ENCODE results near the gene ZSCAN30. TPM values are rescaled to one million over a fixed set of nuclear protein-coding genes. Genes with fewer than 3 reads are reported as not detected.

ZSCAN30 gene
- total and polyA plus RNA-seq, 2 of the 13 experiments (the other 11 are each of a cell fraction or from before 2014, with no cell fraction given): 7.4 to 7.7 TPM

DNA sequence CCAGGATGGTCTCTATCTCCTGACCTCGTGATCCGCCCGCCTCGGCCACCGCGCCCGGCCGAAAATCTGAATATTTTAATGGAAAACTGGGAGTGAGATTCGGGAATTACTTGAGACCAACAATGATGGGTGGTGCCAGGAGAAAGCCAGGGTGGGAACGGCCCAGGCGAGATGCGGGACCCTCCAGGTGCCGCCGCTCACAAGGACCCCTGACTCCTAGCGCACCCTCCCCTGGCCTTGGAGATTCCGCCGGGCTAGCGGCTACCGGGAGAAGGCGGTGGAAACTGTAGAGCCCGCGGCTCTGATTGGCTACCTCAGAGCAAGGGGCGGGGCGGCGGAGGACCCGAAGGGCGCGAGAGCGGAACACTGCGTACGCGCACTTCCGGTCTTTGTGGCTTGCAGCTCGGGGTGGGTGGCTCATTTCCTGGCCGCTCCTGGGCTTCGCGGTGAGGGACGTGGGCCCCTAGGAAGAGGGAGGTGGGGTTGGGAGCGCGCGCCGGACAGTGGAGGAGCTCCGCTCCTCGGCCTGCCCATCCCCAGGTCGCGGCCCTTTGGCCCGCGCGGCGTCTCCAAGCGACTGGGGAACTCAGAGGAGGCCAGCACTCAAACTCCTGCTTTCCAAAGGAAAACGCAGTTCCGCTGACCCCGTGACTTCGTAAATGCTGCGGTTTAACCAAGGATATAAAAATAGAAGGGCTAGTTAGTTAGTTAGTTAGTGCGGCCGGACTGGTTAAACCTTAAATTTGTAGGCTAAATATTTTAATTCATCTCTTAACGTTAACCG is 49.2 kb downstream of the ZSCAN30 start, which contains the start of gene ZNF397 (continued):
- no peak for TF ChIP-seq SCMH1 (CRISPR knock-in tag; IDR thresholded peaks at IDR 0.05; ENCODE audit: borderline replicate concordance)
- TF ChIP-seq ZNF274 (CRISPR knock-in tag; IDR thresholded peaks at IDR 0.05): peak; percentile 50; the same call in 1 of the 2 replicates
- TF ChIP-seq AKAP8 (CRISPR knock-in tag; IDR thresholded peaks at IDR 0.05): no peak
- TF ChIP-seq ZMYM4 (CRISPR knock-in tag; IDR thresholded peaks at IDR 0.05): peak; percentile 86
- TF ChIP-seq, protein P1, sequence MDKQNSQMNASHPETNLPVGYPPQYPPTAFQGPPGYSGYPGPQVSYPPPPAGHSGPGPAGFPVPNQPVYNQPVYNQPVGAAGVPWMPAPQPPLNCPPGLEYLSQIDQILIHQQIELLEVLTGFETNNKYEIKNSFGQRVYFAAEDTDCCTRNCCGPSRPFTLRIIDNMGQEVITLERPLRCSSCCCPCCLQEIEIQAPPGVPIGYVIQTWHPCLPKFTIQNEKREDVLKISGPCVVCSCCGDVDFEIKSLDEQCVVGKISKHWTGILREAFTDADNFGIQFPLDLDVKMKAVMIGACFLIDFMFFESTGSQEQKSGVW (CRISPR knock-in tag; IDR thresholded peaks at IDR 0.05; ENCODE audit: borderline replicate concordance): no peak
- 0 out of 2 replicates have a peak, but pooled peaks have one; percentile 64 for TF ChIP-seq ZNF484 (CRISPR knock-in tag; IDR thresholded peaks at IDR 0.05; ENCODE audit: borderline replicate concordance, low read depth)
- no peak for TF ChIP-seq ZBED4 (CRISPR knock-in tag; IDR thresholded peaks at IDR 0.05; ENCODE audit: borderline replicate concordance)
- peak; percentile 73; the same call in 1 of the 2 replicates for TF ChIP-seq ZNF124 (CRISPR knock-in tag; IDR thresholded peaks at IDR 0.05)
- TF ChIP-seq POGK (CRISPR knock-in tag; conservative IDR thresholded peaks at IDR 0.05): peak; percentile 29; the same call in 1 of the 2 replicates
- TF ChIP-seq, protein P2, sequence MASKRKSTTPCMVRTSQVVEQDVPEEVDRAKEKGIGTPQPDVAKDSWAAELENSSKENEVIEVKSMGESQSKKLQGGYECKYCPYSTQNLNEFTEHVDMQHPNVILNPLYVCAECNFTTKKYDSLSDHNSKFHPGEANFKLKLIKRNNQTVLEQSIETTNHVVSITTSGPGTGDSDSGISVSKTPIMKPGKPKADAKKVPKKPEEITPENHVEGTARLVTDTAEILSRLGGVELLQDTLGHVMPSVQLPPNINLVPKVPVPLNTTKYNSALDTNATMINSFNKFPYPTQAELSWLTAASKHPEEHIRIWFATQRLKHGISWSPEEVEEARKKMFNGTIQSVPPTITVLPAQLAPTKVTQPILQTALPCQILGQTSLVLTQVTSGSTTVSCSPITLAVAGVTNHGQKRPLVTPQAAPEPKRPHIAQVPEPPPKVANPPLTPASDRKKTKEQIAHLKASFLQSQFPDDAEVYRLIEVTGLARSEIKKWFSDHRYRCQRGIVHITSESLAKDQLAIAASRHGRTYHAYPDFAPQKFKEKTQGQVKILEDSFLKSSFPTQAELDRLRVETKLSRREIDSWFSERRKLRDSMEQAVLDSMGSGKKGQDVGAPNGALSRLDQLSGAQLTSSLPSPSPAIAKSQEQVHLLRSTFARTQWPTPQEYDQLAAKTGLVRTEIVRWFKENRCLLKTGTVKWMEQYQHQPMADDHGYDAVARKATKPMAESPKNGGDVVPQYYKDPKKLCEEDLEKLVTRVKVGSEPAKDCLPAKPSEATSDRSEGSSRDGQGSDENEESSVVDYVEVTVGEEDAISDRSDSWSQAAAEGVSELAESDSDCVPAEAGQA (IDR thresholded peaks at IDR 0.05; ENCODE audit: low read depth): peak; percentile 65; the same call in 1 of the 2 replicates
- TF ChIP-seq, protein P2 (CRISPR knock-in tag; IDR thresholded peaks at IDR 0.05; ENCODE audit: borderline replicate concordance): no peak
- TF ChIP-seq ZFY (CRISPR knock-in tag; IDR thresholded peaks at IDR 0.05): peak; percentile 82
- 0 out of 2 replicates have a peak, but pooled peaks have one; percentile 46 for TF ChIP-seq CREB3 (CRISPR knock-in tag; IDR thresholded peaks at IDR 0.05)
- no peak for TF ChIP-seq TCF7L2 (IDR thresholded peaks at IDR 0.05; ENCODE audit: low read depth, low read length)
- no peak for TF ChIP-seq ZNF3 (CRISPR knock-in tag; IDR thresholded peaks at IDR 0.05)

Data from HepG2 (cell line).